GM19397 (cell line): ENCODE data around the gene IFITM5.
"Not testable (repeated sequence)": the region's sequence is repeated elsewhere in the genome, so short reads cannot be mapped to it uniquely, and the experiment has no call there.

ENCODE experiments used
- ATAC-seq: cut with Tn5 transposase; IDR thresholded peaks from one replicate; pipeline ENCODE4 v1.9.1; 2021; ENCODE audit warnings: mild to moderate bottlenecking, moderate library complexity; ENCODE audit not compliant: unreplicated experiment

IFITM5 gene

DNA sequence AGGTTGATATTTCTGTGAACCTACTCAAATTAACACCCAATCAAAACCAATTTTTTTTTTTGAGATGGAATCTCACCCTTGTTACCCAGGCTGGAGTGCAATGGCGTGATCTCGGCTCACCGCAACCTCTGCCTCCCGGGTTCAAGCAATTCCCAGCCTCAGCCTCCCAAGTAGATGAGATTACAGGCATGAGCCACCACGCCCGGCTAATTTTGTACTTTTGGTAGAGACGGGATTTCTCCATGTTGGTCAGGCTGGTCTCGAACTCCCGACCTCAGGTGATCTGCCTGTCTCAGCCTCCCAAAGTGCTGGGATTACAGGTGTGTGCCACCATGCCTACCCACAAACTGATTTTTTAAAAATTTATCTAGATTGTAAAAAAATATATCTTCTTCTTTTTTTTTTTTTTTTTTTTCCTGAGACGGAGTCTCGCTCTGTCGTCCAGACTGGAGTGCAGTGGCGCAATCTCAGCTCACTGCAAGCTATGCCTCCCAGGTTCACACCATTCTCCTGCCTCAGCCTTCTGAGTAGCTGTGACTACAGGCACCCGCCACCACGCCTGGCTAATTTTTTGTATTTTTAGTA is 29.3 kb upstream of the IFITM5 start:
- not testable (repeated sequence) for ATAC-seq

- no peak for ATAC-seq
Observed at GRCh38 chr11:328012-328411, 28.7 kb upstream of the IFITM5 start.

DNA sequence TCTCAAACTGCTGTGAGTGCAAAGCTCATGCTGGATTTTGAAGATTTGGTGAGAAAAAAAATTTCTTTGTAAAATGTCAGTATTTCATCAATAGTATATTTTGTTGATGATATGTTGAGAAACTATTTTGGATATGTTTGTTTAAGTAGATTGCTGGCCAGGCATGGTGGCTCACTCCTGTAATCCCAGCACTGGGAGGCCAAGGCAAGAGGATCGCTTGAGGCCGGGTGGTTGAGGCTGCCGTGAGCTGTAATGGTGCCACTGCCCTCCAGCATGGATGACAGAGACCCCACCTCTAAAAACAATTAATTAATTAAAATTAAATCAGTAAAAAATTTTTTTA is 28.2 kb upstream of the IFITM5 start:
- no peak for ATAC-seq

- peak; percentile 51 for ATAC-seq
Observed at GRCh38 chr11:326842-327580, 27.7 kb upstream of the IFITM5 start.

DNA sequence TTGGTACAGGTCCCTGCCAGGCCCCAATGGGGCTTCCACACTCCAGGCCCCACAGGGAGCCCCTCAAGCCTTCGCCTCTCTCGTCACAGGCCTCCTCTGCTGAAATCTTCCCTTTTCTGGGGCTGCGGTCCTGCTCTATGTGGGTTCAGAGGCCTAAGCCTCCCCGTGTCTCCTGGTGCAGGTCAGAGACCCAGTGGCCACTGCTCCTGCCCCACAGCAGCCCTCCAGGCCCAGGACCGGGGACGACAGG is 27.2 kb upstream of the IFITM5 start:
- ATAC-seq = no peak

DNA sequence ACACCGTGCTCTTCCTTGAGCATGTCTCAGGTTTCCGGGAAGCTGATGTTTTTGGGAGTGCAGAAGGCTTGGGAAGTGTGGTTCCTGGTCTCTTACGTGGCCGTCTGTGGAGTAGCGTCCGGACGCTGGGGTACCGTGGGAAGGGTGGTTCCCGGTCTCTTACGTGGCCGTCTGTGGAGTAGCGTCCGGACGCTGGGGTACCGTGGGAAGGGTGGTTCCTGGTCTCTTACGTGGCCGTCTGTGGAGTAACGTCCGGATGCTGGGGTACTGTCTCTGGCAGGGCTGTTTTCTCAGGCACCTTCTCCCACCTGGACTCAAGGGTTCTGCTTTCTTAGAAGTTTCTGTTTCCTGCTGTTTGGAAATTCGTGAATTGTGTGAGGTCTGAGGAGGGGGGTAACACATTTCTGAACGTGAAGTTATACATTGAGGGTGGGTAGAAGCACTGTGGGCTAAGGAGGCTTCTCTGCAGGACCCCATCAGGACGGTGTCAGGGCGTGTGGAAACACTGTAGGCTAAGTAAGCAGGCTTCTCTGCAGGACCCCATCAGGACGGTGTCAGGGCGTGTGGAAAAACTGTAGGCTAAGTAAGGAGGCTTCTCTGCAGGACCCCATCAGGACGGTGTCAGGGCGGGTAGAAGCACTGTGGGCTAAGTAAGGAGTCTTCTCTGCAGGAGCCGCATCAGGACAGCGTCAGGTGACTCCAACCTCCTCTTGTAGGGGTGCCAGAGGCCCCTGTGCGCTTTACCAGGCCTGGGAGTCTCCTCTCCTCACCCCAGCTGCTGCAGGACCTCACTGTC is 26.7 kb upstream of the IFITM5 start:
- ATAC-seq = no peak

DNA sequence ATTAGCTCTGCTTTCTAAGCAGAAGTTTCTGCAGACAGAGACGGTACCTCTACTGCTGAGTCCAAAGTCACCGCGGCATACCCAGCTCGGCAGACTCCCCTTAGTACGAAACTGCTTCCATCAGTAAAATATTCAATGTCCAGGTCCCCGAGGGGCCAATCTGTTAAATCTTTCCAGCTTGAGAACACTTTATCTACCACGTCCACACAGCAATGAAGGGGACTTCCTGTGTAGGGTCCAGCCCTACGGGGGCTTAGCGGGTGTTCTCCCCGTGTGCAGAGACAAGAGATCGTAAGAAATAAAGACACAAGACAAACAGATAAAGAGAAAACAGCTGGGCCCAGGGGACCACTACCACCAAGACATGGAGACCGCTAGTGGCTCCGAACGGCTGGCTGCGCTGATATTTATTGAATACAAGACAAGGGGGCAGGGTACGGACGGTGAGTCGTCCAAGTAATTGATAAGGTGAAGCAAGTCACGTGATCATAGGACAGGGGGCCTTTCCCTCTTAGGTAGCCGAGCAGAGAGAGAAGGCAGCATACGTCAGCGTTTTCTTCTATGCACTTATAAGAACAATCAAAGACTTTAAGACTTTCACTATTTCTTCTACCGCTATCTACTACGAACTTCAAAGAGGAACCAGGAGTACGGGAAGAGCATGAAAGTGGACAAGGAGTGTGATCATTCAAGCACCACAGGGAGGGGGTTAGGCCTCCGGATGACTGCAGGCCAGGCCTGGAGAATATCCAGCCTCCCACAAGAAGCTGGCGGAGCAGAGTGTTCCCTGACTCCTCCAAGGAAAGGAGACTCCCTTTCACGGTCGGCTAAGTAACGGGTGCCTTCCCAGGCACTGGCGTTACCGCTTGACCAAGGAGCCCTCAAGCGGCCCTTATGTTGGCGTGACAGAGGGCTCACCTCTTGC is 25.5 kb upstream of the IFITM5 start:
- not testable (repeated sequence) for ATAC-seq

DNA sequence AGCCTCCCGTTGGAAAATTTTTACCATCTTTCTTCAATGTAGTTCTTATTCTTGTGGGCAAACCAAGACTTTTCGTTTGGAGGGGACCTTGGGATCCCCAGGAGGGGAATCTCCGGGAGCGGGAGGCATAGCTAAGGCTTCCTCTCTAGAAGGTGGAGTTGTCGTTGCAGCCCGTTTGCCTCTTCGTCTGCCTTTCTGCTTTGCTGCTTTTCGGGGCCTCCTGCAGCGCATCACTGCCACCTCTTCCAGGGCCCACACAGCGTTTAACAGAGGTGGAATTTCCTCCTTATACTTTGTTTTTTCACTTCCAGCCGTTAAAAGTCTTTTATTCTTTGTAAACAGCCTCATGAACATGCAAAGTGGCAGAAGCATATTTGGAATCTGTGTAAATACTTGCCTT is 24.8 kb upstream of the IFITM5 start:
- no peak for ATAC-seq

DNA sequence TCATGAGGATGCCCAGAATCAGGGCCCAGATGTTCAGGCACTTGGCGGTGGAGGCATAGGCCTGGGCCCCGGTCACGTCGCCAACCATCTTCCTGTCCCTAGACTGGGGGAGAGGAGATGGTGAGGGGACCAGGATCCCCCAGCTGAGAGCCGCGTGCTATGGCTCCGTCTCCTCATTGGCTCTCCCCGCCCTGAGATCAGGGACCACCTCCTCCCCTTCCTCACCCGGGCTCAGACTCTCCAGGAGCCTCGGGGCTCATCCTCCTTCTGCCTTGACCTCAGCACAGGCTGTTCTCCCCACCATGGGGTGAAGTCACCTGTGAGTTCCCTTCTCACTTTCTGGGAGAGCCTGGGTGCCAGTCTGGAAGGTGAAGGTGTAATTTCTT is 20.6 kb upstream of the IFITM5 start:
- not testable (repeated sequence) for ATAC-seq

GRCh38 chr11:319121-319887 is 20.0 kb upstream of the IFITM5 start:
- ATAC-seq = peak; percentile 16

DNA sequence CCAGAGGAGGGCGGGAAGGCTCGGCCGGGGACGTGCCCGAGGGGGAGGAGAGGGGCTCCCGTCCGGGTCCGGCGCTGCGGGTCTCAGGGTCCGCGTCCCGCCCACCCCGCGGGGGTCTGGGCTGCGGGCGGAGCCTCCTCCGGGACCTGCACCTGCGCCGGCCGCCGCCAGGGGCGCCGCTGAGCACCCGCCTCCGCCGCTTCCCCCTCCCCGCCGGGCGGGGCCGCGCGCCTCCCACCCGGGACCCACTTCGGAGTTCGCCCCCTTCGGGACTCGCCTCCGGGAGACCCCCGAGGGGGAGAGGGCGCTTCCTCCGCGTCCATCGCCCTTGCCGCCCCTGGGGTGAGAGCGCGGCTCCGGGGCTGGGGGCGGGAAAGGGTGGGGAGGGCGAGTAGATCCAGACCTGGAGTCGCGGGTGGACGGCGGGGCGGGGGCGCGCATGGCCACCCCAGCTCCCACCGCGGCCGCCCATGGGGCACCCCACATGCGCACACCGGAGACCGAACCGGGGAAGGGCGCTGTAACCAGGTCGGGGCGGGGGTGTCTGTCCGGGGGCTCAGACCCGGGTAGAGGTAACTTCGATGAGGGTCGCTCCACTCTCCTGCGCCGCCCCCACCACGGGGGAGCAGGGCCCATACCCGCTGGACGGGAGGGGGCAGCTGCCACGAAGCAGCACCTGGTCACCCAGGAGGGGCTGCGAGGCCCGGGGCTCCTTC is 19.2 kb upstream of the IFITM5 start:
- ATAC-seq = peak; percentile 40

DNA sequence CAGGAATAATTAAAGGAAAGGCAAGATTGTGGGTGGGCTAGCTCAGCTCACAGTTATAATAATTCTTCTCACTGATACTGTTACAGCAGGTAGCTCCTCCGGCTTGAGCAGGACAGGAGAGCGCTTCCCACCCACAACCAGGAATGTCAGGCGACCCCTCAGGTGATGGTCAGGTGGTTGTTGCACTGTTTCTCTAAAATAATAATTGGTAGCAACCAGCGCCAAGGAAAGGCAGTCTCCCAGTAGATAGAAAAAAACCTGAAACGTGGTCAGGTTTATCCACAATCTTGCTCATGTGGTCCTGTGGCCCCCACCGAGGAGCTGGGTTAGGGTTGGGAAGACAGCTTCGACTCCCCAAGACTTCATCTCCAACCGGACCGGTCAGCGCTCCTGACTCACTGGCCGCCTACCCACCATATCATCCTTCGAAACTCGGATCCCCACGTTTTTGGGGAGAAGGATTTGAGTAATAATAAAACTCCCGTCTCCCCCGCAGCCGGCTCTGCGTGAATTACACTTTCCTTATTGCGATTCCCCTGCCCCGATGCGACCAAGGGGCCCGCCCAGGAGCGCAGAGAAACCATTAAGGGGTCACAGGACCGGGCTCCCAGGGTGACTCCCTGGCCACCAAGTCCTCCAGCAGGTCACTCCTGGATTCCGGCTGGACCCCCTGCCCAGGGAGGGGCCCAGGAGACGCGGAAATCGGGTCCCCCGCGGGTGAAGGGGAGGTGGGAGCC is 18.5 kb upstream of the IFITM5 start:
- not testable (repeated sequence) for ATAC-seq

GRCh38 chr11:316891-317301 is 17.6 kb upstream of the IFITM5 start:
- ATAC-seq = no peak

DNA sequence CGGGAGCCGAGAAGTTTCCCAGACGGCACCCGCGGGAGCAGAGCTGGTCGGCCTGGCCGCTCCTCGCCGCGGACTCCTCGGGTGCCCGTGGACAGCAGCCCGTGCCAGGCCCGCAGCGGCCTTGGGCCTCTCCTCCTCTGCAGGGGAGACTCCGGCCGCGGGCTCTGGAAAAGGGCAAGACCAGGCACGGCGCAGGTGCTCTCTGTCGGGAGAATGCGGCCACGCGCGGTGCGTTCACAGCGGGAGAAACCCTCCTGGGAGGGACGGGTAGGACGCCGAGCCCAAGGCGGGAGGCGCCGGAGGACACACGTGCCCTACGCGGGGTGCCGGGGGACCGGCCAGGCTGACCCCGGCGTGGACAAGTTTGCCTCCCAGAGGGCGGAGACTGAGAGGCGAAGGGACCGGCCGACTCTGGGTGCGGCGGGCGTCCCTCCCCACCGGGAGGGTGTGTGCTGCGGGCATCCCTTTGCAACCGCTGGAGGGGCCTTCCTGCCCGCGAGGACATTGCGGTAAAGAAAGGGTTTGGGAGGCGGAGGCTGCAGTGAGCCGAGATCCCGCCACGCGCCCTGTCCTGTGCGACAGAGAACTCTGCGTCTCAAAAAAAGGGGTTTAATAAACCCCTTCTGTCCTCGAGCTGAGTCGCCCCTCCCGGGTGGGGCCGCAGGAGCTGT is 16.8 kb upstream of the IFITM5 start:
- ATAC-seq = no peak

- no peak for ATAC-seq
Observed at GRCh38 chr11:315516-315994, 16.2 kb upstream of the IFITM5 start.

GRCh38 chr11:315051-315481 is 15.7 kb upstream of the IFITM5 start:
- ATAC-seq = no peak

DNA sequence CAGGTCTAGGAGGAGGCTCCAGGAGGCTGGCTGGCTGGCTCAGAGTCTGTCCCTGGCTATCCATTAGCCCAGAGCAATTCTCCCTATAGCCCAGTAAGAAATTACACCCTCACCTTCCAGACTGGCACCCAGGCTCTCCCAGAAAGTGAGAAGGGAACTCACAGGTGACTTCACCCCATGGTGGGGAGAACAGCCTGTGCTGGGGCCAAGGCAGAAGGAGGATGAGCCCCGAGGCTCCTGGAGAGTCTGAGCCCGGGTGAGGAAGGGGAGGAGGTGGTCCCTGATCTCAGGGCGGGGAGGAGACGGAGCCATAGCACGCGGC is 15.2 kb upstream of the IFITM5 start:
- not testable (repeated sequence) for ATAC-seq

DNA sequence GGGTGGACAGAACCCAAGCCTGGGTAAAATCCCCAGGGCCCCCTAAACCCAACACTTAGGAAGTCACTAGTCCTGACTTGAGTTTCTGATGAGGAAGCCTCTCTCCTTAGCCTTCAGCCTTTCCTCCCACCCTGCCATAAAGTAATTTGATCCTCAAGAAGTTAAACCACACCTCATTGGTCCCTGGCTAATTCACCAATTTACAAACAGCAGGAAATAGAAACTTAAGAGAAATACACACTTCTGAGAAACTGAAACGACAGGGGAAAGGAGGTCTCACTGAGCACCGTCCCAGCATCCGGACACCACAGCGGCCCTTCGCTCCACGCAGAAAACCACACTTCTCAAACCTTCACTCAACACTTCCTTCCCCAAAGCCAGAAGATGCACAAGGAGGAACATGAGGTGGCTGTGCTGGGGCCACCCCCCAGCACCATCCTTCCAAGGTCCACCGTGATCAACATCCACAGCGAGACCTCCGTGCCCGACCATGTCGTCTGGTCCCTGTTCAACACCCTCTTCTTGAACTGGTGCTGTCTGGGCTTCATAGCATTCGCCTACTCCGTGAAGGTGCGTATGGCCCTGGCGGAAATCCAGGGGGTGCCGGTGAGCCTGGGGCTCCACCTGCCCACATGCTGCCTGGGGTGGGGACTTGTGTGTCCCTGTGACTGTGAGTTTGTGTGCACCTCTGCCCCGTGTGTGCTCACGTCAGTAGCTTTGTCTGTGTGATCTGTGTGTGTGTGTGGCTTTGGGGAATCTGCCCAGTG is 14.6 kb upstream of the IFITM5 start, which contains the start of gene IFITM1:
TSS of gene IFITM1 (plus strand) at position 254 of the 767 bp plus-strand sequence. CDS start at position 385, 131 bp downstream.
- ATAC-seq = no peak
